SK-N-SH (cell line): ENCODE data around the gene ZNF586.

ENCODE experiments used
- CTCF ChIP-seq: fragments of 200-600 bp; sonication (generic); IDR thresholded peaks from 2 replicates; pipeline ENCODE4 v1.6.1; 2017; ENCODE audit warnings: antibody characterized with exemption, mild to moderate bottlenecking, moderate library complexity
- EP300 ChIP-seq, 2 experiments: IDR thresholded peaks; 2 replicates each; pipeline versions ENCODE4 v1.4.0 to v1.6.1; 2012; ENCODE audit warnings: borderline replicate concordance in 1 of 2, low read depth in 1 of 2, low read length in 1 of 2
- EZH2phosphoT487 ChIP-seq: fragments of 200-600 bp; sonication (generic); IDR thresholded peaks from 2 replicates; pipeline ENCODE4 v1.6.1; 2017; ENCODE audit warnings: low read depth, mixed run types, mild to moderate bottlenecking, antibody characterized with exemption, moderate library complexity, borderline replicate concordance
- POLR2AphosphoS5 ChIP-seq: IDR thresholded peaks from 2 replicates; pipeline ENCODE4 v1.6.1; 2012; ENCODE audit warnings: low read depth, low read length
- REST ChIP-seq: IDR thresholded peaks from 2 replicates; pipeline ENCODE4 v1.6.1; 2012; ENCODE audit warnings: mild to moderate bottlenecking, low read depth, low read length, moderate library complexity
- RFX5 ChIP-seq: IDR thresholded peaks from 2 replicates; pipeline ENCODE4 v1.6.1; 2012; ENCODE audit warnings: mild to moderate bottlenecking, improper control_type of control experiment, low read length
- RXRA ChIP-seq: IDR thresholded peaks from 2 replicates; pipeline ENCODE4 v1.4.0; 2012; ENCODE audit warnings: low read depth, mild to moderate bottlenecking, borderline replicate concordance
- TAF1 ChIP-seq: IDR thresholded peaks from 2 replicates; pipeline ENCODE4 v1.6.1; 2012; ENCODE audit warnings: low read depth, mild to moderate bottlenecking, low read length, moderate library complexity, borderline replicate concordance
- YY1 ChIP-seq: IDR thresholded peaks from 2 replicates; pipeline ENCODE4 v1.4.0; 2012; ENCODE audit warnings: low read depth, mild to moderate bottlenecking

GRCh38 chr19:57815247-57816075 is 46.0 kb downstream of the ZNF586 start:
- TF ChIP-seq TAF1 (no peak), EZH2phosphoT487 (no peak), RFX5 (no peak), REST (no peak), CTCF (no peak), EP300 (IDR thresholded peaks at IDR 0.05; ENCODE audit: borderline replicate concordance in 1 of 2, low read depth in 1 of 2, low read length in 1 of 2) (no peak), YY1 (no peak), RXRA (no peak), POLR2AphosphoS5 (no peak)
